WTC11 (cell line): ENCODE measurements around the gene SPDEF. TPM values are rescaled to one million over a fixed set of nuclear protein-coding genes. Genes with fewer than 3 reads are reported as not detected.
A peak's percentile ranks its signal among the peaks of the same experiment; 100 is the strongest.

Source experiments
- ATAC-seq: fragments of 200-7000 bp; cut with Tn5 transposase; 2 replicates; pipeline ENCODE4 v1.10.0; 2021; ENCODE audit warnings: mild to moderate bottlenecking, moderate library complexity
- CTCF ChIA-PET: fragments of 300-600 bp; sonication (Branson Sonifier 250); formaldehyde crosslinking; loops from one replicate; lab custom pipeline; 2021; ENCODE audit warnings: antibody characterized with exemption; lab: Charles Lee
- POLR2A ChIA-PET: fragments of 350-600 bp; sonication (Branson Sonifier 250); formaldehyde crosslinking; loops from one replicate; lab custom pipeline; 2021; ENCODE audit warnings: antibody characterized with exemption; lab: Charles Lee
- DNase-seq: peaks from one replicate; pipeline ENCODE4 v3.0.0; 2021; ENCODE audit warnings: low spot score
- H3K27ac Mint-ChIP-seq: 2 replicates; pipeline ENCODE4 v1.8.0; 2021; ENCODE audit warnings: mixed read lengths
- H3K27me3 Mint-ChIP-seq: 2 replicates; pipeline ENCODE4 v1.8.0; 2021; ENCODE audit warnings: low read depth, mild to moderate bottlenecking, moderate library complexity, mixed read lengths
- H3K36me3 Mint-ChIP-seq: 2 replicates; pipeline ENCODE4 v1.8.0; 2021; ENCODE audit warnings: mixed read lengths
- H3K4me1 Mint-ChIP-seq: 2 replicates; pipeline ENCODE4 v1.8.0; 2022; ENCODE audit warnings: mixed read lengths
- H3K4me3 Mint-ChIP-seq: 2 replicates; pipeline ENCODE4 v1.8.0; 2021; ENCODE audit warnings: mild to moderate bottlenecking, moderate library complexity, mixed read lengths
- H3K9me3 Mint-ChIP-seq: 2 replicates; pipeline ENCODE4 v1.8.0; 2021; ENCODE audit warnings: mixed read lengths
- CREB1 ChIP-seq: sonication (generic); formaldehyde crosslinking; IDR thresholded peaks from 2 replicates; pipeline ENCODE4 v1.8.0; 2023; ENCODE audit warnings: mild to moderate bottlenecking, missing genetic modification reagents
- ELF4 ChIP-seq: sonication (generic); formaldehyde crosslinking; IDR thresholded peaks from 2 replicates; pipeline ENCODE4 v1.8.1; 2022; ENCODE audit warnings: low read depth, mild to moderate bottlenecking, moderate library complexity, missing genetic modification reagents
- EMX1 ChIP-seq: fragments of 250-450 bp; sonication (Bioruptor Pico); IDR thresholded peaks from 2 replicates; pipeline ENCODE4 v1.8.0; 2021; ENCODE audit warnings: mild to moderate bottlenecking
- ESRRA ChIP-seq: sonication (generic); formaldehyde crosslinking; IDR thresholded peaks from 2 replicates; pipeline ENCODE4 v1.8.1; 2022; ENCODE audit warnings: mild to moderate bottlenecking, missing genetic modification reagents, borderline replicate concordance
- IRF2 ChIP-seq: sonication (generic); formaldehyde crosslinking; IDR thresholded peaks from 2 replicates; pipeline ENCODE4 v1.8.0; 2022; ENCODE audit warnings: low read depth, missing genetic modification reagents, borderline replicate concordance
- JAZF1 ChIP-seq: fragments of 250-450 bp; sonication (Bioruptor Pico); IDR thresholded peaks from 2 replicates; pipeline ENCODE4 v1.9.0; 2021; ENCODE audit warnings: moderate library complexity, mild to moderate bottlenecking, inconsistent platforms
- JUN ChIP-seq: sonication (generic); formaldehyde crosslinking; IDR thresholded peaks from 2 replicates; pipeline ENCODE4 v1.8.0; 2023; ENCODE audit warnings: mild to moderate bottlenecking, missing genetic modification reagents
- KAT7 ChIP-seq: sonication (generic); formaldehyde crosslinking; IDR thresholded peaks from 2 replicates; pipeline ENCODE4 v1.8.1; 2023; ENCODE audit warnings: missing genetic modification reagents, mild to moderate bottlenecking, borderline replicate concordance
- MYBL2 ChIP-seq: sonication (generic); formaldehyde crosslinking; IDR thresholded peaks from 2 replicates; pipeline ENCODE4 v1.8.1; 2023; ENCODE audit warnings: mild to moderate bottlenecking, moderate library complexity, missing genetic modification reagents
- NFYB ChIP-seq: sonication (generic); formaldehyde crosslinking; conservative IDR thresholded peaks from 2 replicates; pipeline ENCODE4 v1.8.0; 2022; ENCODE audit warnings: low read depth, missing genetic modification reagents
- PRRX2 ChIP-seq: fragments of 250-450 bp; sonication (Bioruptor Pico); IDR thresholded peaks from 2 replicates; pipeline ENCODE4 v1.8.0; 2021; ENCODE audit warnings: mild to moderate bottlenecking
- SOX15 ChIP-seq: fragments of 250-450 bp; sonication (Bioruptor Pico); IDR thresholded peaks from 2 replicates; pipeline ENCODE4 v1.9.0; 2021; ENCODE audit warnings: mild to moderate bottlenecking
- TEAD1 ChIP-seq: sonication (generic); formaldehyde crosslinking; IDR thresholded peaks from 2 replicates; pipeline ENCODE4 v1.8.0; 2022; ENCODE audit warnings: mild to moderate bottlenecking, missing genetic modification reagents
- TEAD4 ChIP-seq: sonication (generic); formaldehyde crosslinking; IDR thresholded peaks from 2 replicates; pipeline ENCODE4 v1.8.0; 2022; ENCODE audit warnings: mild to moderate bottlenecking, missing genetic modification reagents
- ZBTB21 ChIP-seq: sonication (generic); formaldehyde crosslinking; IDR thresholded peaks from 2 replicates; pipeline ENCODE4 v1.8.1; 2023; ENCODE audit warnings: mild to moderate bottlenecking, missing genetic modification reagents, borderline replicate concordance
- ZNF121 ChIP-seq: sonication (generic); formaldehyde crosslinking; IDR thresholded peaks from 2 replicates; pipeline ENCODE4 v1.8.0; 2023; ENCODE audit warnings: missing genetic modification reagents
- ZNF423 ChIP-seq: fragments of 250-450 bp; sonication (Bioruptor Pico); IDR thresholded peaks from 2 replicates; pipeline ENCODE4 v2.1.2; 2022; ENCODE audit warnings: mild to moderate bottlenecking, moderate library complexity
- total RNA-seq: library from RNA; stranded (reverse); gene quantifications from 3 replicates; pipeline ENCODE4 v1.2.3, GENCODE V29; 2021
- TF ChIP-seq, protein P1 (sequence below): sonication (generic); formaldehyde crosslinking; IDR thresholded peaks from 2 replicates; pipeline ENCODE4 v1.8.1; 2022; ENCODE audit warnings: low read depth, missing genetic modification reagents, borderline replicate concordance
- TF ChIP-seq, protein P2 (sequence below): sonication (generic); formaldehyde crosslinking; IDR thresholded peaks from 2 replicates; pipeline ENCODE4 v1.8.1; 2023; ENCODE audit warnings: mild to moderate bottlenecking, missing genetic modification reagents
- TF ChIP-seq, protein P3 (sequence below): sonication (generic); formaldehyde crosslinking; IDR thresholded peaks from 2 replicates; pipeline ENCODE4 v1.8.0; 2022; ENCODE audit warnings: mild to moderate bottlenecking, missing genetic modification reagents
- TF ChIP-seq, protein P4 (sequence below): sonication (generic); formaldehyde crosslinking; IDR thresholded peaks from 2 replicates; pipeline ENCODE4 v1.8.1; 2023; ENCODE audit warnings: mild to moderate bottlenecking, missing genetic modification reagents, moderate library complexity
- TF ChIP-seq, protein P5 (sequence below): sonication (generic); formaldehyde crosslinking; conservative IDR thresholded peaks from 2 replicates; pipeline ENCODE4 v1.8.1; 2022; ENCODE audit warnings: mild to moderate bottlenecking, missing genetic modification reagents

Gene SPDEF
- total RNA-seq, 1 experiment from 2014 or later = 0.72 TPM

DNA sequence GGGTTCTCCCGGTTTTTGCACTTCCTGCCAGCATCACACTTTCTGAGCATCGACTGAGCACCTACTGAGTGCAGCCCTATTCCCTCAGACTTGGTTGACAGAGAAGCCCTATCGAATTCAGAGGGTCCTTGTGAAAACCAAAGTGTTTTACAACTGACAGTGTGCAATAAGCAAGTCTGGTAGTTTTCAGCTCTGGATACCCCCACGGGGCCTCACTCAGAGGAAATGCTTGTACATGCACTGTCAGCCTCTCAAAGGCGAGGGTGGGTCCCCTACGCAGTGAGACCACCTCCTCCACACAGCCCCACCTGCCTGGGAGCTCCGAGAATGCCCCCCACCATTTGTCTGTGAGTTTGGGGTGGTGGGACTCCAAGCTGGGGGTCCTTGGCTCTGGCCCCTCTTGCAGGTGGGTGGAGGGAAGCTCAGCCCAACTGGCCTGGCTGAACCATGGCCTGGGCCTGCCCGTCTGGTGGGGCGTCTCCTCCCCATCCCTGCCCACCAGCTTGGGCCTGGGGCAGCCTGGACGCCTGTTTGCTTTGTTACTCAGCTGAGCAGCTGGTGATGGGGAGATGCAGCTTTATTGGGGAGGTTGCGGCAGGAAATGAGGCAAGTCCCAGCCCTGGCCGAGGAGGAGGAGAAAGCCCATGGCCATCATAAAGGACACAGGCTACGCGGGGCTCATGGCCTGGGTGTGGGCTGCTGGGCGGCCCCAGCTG lies 1.7 kb downstream of the SPDEF start (continued):
- TF ChIP-seq, protein P1, sequence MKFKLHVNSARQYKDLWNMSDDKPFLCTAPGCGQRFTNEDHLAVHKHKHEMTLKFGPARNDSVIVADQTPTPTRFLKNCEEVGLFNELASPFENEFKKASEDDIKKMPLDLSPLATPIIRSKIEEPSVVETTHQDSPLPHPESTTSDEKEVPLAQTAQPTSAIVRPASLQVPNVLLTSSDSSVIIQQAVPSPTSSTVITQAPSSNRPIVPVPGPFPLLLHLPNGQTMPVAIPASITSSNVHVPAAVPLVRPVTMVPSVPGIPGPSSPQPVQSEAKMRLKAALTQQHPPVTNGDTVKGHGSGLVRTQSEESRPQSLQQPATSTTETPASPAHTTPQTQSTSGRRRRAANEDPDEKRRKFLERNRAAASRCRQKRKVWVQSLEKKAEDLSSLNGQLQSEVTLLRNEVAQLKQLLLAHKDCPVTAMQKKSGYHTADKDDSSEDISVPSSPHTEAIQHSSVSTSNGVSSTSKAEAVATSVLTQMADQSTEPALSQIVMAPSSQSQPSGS (CRISPR knock-in tag) = no peak
- TF ChIP-seq, protein P2, sequence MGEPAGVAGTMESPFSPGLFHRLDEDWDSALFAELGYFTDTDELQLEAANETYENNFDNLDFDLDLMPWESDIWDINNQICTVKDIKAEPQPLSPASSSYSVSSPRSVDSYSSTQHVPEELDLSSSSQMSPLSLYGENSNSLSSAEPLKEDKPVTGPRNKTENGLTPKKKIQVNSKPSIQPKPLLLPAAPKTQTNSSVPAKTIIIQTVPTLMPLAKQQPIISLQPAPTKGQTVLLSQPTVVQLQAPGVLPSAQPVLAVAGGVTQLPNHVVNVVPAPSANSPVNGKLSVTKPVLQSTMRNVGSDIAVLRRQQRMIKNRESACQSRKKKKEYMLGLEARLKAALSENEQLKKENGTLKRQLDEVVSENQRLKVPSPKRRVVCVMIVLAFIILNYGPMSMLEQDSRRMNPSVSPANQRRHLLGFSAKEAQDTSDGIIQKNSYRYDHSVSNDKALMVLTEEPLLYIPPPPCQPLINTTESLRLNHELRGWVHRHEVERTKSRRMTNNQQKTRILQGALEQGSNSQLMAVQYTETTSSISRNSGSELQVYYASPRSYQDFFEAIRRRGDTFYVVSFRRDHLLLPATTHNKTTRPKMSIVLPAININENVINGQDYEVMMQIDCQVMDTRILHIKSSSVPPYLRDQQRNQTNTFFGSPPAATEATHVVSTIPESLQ (CRISPR knock-in tag) = no peak
- TF ChIP-seq, protein P3, sequence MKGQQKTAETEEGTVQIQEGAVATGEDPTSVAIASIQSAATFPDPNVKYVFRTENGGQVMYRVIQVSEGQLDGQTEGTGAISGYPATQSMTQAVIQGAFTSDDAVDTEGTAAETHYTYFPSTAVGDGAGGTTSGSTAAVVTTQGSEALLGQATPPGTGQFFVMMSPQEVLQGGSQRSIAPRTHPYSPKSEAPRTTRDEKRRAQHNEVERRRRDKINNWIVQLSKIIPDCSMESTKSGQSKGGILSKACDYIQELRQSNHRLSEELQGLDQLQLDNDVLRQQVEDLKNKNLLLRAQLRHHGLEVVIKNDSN (CRISPR knock-in tag) = no peak
- TF ChIP-seq JUN (CRISPR knock-in tag) (no peak), CREB1 (CRISPR knock-in tag) (no peak), TEAD1 (CRISPR knock-in tag) (no peak), NFYB (CRISPR knock-in tag) (no peak), PRRX2 (CRISPR knock-in tag) (no peak), SOX15 (CRISPR knock-in tag) (no peak), ZNF423 (CRISPR knock-in tag) (no peak), ESRRA (CRISPR knock-in tag) (no peak)
- TF ChIP-seq, protein P4, sequence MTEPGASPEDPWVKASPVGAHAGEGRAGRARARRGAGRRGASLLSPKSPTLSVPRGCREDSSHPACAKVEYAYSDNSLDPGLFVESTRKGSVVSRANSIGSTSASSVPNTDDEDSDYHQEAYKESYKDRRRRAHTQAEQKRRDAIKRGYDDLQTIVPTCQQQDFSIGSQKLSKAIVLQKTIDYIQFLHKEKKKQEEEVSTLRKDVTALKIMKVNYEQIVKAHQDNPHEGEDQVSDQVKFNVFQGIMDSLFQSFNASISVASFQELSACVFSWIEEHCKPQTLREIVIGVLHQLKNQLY (CRISPR knock-in tag) = no peak

DNA sequence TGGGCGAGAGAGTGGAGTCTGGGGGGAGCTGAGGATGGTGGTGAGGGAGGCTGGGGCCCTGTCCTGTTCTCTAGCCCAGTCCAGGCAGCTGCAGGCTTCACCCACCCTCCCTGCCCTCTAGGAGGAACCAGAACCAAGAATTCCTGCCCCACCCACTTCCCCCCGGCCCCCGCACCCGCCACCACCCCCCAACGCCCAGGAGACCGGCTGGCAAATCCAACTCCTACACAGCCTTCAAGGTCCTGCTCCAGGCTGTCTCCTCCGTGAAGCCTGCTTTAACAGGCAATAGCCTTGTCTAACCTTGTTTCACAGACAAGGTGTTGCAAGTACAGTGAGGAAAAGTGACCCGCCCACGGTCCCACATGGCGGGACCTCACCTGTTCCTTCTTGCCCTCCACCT lies 2.4 kb downstream of the SPDEF start:
- Mint-ChIP-seq H3K27me3 (no peaks in the 10 kb centered on the region), H3K36me3 (no peaks in the 10 kb centered on the region), H3K9me3 (no peaks in the 10 kb centered on the region), H3K4me3 (no peak overlapping the region)
- ATAC-seq = no peak
- DNase-seq = no peak
- POLR2A ChIA-PET = interaction anchor here (0.9 kb wide), 1 partner anchor 10 kb away, joined by 3 read pairs; no protein-coding TSS in a partner anchor
- CTCF ChIA-PET = interaction anchor here (0.6 to 3.2 kb wide), 2 partner anchors 22 to 390 kb away, joined by 3 to 11 read pairs; no protein-coding TSS in a partner anchor
- TF ChIP-seq ESRRA (CRISPR knock-in tag) = no peak
- TF ChIP-seq TEAD1 (CRISPR knock-in tag) = no peak
- no peak for TF ChIP-seq MYBL2 (CRISPR knock-in tag)
- TF ChIP-seq EMX1 = no peak
- TF ChIP-seq ZNF121 (CRISPR knock-in tag) = no peak
- TF ChIP-seq, protein P4 (CRISPR knock-in tag) = no peak
- TF ChIP-seq, protein P1 (CRISPR knock-in tag) = no peak
- TF ChIP-seq ZBTB21 (CRISPR knock-in tag) = no peak
- no peak for TF ChIP-seq JAZF1 (CRISPR knock-in tag)
- no peak for TF ChIP-seq ELF4 (CRISPR knock-in tag)
- no peak for TF ChIP-seq TEAD4 (CRISPR knock-in tag)
- no peak for TF ChIP-seq KAT7 (CRISPR knock-in tag)
- TF ChIP-seq, protein P5, sequence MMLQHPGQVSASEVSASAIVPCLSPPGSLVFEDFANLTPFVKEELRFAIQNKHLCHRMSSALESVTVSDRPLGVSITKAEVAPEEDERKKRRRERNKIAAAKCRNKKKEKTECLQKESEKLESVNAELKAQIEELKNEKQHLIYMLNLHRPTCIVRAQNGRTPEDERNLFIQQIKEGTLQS (CRISPR knock-in tag) = no peak
- no peak for TF ChIP-seq IRF2 (CRISPR knock-in tag)
- TF ChIP-seq, all 79 proteins: peak for 0
- Mint-ChIP-seq H3K4me1 (peaks cover 4% of the 10 kb centered on the region), H3K27ac (peak overlapping the region; percentile 72; the same call in 1 of the 2 replicates)
